Neural progenitor cell (in vitro differentiated cells): ENCODE data around the gene MAPK10.

Experiments
- CTCF ChIP-seq: fragments of 200-600 bp; sonication (generic); IDR thresholded peaks from 2 replicates; pipeline ENCODE4 v1.5.1; 2017; ENCODE audit warnings: antibody characterized with exemption, mild to moderate bottlenecking
- EZH2phosphoT487 ChIP-seq: fragments of 200-600 bp; sonication (generic); IDR thresholded peaks from 2 replicates; pipeline ENCODE4 v1.6.1; 2017; ENCODE audit warnings: antibody characterized with exemption

DNA sequence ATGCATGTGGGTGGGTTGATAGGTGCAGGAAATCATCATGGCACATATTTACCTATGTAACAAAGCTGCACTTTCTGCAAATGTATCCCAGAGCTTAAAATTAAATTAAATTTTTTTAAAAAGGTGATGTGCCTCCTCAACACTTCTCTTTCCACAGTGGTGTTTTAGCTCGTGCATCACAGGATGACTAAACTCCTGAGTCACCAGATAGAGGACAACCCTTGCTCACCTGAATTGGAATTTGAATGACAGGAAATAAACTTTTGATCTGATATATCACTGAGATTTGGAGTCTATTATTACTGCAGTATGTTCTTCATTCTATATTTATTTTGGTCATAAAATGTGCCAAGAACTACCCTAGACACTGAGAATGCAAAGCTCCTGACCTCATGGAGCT is 185.3 kb downstream of the MAPK10 start:
- no peak for TF ChIP-seq EZH2phosphoT487
- TF ChIP-seq CTCF: no peak
